ENCODE results near the gene SRGAP2C.
"Not testable (repeated sequence)": the region's sequence is repeated elsewhere in the genome, so short reads cannot be mapped to it uniquely, and the experiment has no call there.

Gene SRGAP2C

GRCh38 chr1:121275435-121275834 is 90.7 kb downstream of the SRGAP2C start:
- H3K9me3 ChIP-seq; DNase-seq; H3K36me3 ChIP-seq; H3K4me3 ChIP-seq (ENCODE audit: low read depth, low read length); H3K4me1 ChIP-seq; H3K27me3 ChIP-seq: not testable (repeated sequence)

- not testable (repeated sequence) for H3K27me3 ChIP-seq; H3K36me3 ChIP-seq; H3K4me1 ChIP-seq; DNase-seq; H3K9me3 ChIP-seq; H3K4me3 ChIP-seq (ENCODE audit: low read depth, low read length)
Observed at GRCh38 chr1:121278202-121278601, 93.4 kb downstream of the SRGAP2C start.

GRCh38 chr1:121278777-121279547 is 94.2 kb downstream of the SRGAP2C start:
- not testable (repeated sequence) for H3K4me3 ChIP-seq (ENCODE audit: low read depth, low read length)

GRCh38 chr1:121279548-121279898 is 94.7 kb downstream of the SRGAP2C start:
- H3K4me1 ChIP-seq; DNase-seq; H3K36me3 ChIP-seq; H3K27me3 ChIP-seq; H3K9me3 ChIP-seq; H3K4me3 ChIP-seq (ENCODE audit: low read depth, low read length): not testable (repeated sequence)

More at GRCh38 chr1:121278777-121279547, 94.2 kb downstream of the SRGAP2C start:
- H3K36me3 ChIP-seq, H3K4me1 ChIP-seq, DNase-seq, H3K27me3 ChIP-seq, H3K9me3 ChIP-seq: not testable (repeated sequence)

- not testable (repeated sequence) for H3K9me3 ChIP-seq; H3K27me3 ChIP-seq; H3K4me1 ChIP-seq; DNase-seq; H3K4me3 ChIP-seq (ENCODE audit: low read depth, low read length); H3K36me3 ChIP-seq
Observed at GRCh38 chr1:121280699-121281317, 96.0 kb downstream of the SRGAP2C start.

GRCh38 chr1:121281480-121281879 is 96.7 kb downstream of the SRGAP2C start:
- H3K9me3 ChIP-seq; H3K27me3 ChIP-seq; H3K4me3 ChIP-seq (ENCODE audit: low read depth, low read length); H3K36me3 ChIP-seq; DNase-seq; H3K4me1 ChIP-seq: not testable (repeated sequence)

GRCh38 chr1:121283587-121284180 is 98.9 kb downstream of the SRGAP2C start:
- H3K27me3 ChIP-seq; H3K36me3 ChIP-seq; H3K4me3 ChIP-seq (ENCODE audit: low read depth, low read length); H3K9me3 ChIP-seq; H3K4me1 ChIP-seq; DNase-seq: not testable (repeated sequence)

GRCh38 chr1:121292590-121292989 is 107.8 kb downstream of the SRGAP2C start:
- H3K4me3 ChIP-seq (ENCODE audit: low read depth, low read length); H3K27me3 ChIP-seq; DNase-seq: not testable (repeated sequence)

GRCh38 chr1:121293263-121294204 is 108.8 kb downstream of the SRGAP2C start:
- not testable (repeated sequence) for DNase-seq; H3K4me1 ChIP-seq; H3K9me3 ChIP-seq; H3K4me3 ChIP-seq (ENCODE audit: low read depth, low read length); H3K27me3 ChIP-seq; H3K36me3 ChIP-seq

More at GRCh38 chr1:121292590-121292989, 107.8 kb downstream of the SRGAP2C start:
- not testable (repeated sequence) for H3K36me3 ChIP-seq, H3K4me1 ChIP-seq, H3K9me3 ChIP-seq

GRCh38 chr1:121294205-121294570 is 109.4 kb downstream of the SRGAP2C start:
- H3K4me3 ChIP-seq (ENCODE audit: low read depth, low read length) = not testable (repeated sequence)

GRCh38 chr1:121296563-121296962 is 111.8 kb downstream of the SRGAP2C start:
- H3K27me3 ChIP-seq; H3K4me3 ChIP-seq (ENCODE audit: low read depth, low read length); H3K9me3 ChIP-seq; H3K36me3 ChIP-seq; DNase-seq; H3K4me1 ChIP-seq: not testable (repeated sequence)

More at GRCh38 chr1:121294205-121294570, 109.4 kb downstream of the SRGAP2C start:
- not testable (repeated sequence) for H3K27me3 ChIP-seq, H3K9me3 ChIP-seq, DNase-seq, H3K4me1 ChIP-seq, H3K36me3 ChIP-seq

GRCh38 chr1:121298529-121298928 is 113.8 kb downstream of the SRGAP2C start:
- DNase-seq; H3K9me3 ChIP-seq; H3K27me3 ChIP-seq; H3K4me1 ChIP-seq; H3K36me3 ChIP-seq; H3K4me3 ChIP-seq (ENCODE audit: low read depth, low read length): not testable (repeated sequence)

GRCh38 chr1:121299514-121300149 is 114.9 kb downstream of the SRGAP2C start:
- not testable (repeated sequence) for H3K36me3 ChIP-seq; H3K4me1 ChIP-seq; H3K4me3 ChIP-seq (ENCODE audit: low read depth, low read length); H3K27me3 ChIP-seq; DNase-seq; H3K9me3 ChIP-seq

- not testable (repeated sequence) for H3K4me1 ChIP-seq; DNase-seq; H3K36me3 ChIP-seq; H3K4me3 ChIP-seq (ENCODE audit: low read depth, low read length); H3K9me3 ChIP-seq; H3K27me3 ChIP-seq
Observed at GRCh38 chr1:121301876-121302275, 117.1 kb downstream of the SRGAP2C start.

- H3K4me3 ChIP-seq (ENCODE audit: low read depth, low read length); H3K4me1 ChIP-seq; H3K27me3 ChIP-seq; H3K36me3 ChIP-seq; DNase-seq; H3K9me3 ChIP-seq: not testable (repeated sequence)
Observed at GRCh38 chr1:121307759-121308158, 123.0 kb downstream of the SRGAP2C start.
